Tibial artery (tissue), 4 donors: ENCODE data around the gene ATP1B4.

Experiments
- DNase-seq, 2 donors: peaks; one replicate each; pipeline ENCODE4 v3.0.0-alpha.2; 2019
- H3K27ac ChIP-seq, 2 donors: fragments of 200-600 bp; sonication (generic) in 1 of 2; 1 replicate in 1 of 2; 2 replicates in 1 of 2; pipeline ENCODE4 v1.5.1; 2018 to 2019; ENCODE audit warnings: mild to moderate bottlenecking in 1 of 2
- H3K27me3 ChIP-seq, 2 donors: fragments of 200-600 bp; sonication (generic) in 1 of 2; one replicate each; pipeline versions ENCODE4 v1.5.1 to v1.6.0; 2016 to 2019
- H3K36me3 ChIP-seq, 3 donors: fragments of 200-600 bp; sonication (generic) in 2 of 3; one replicate each; pipeline ENCODE4 v1.5.1; 2016 to 2019; ENCODE audit warnings: mild to moderate bottlenecking in 2 of 3
- H3K4me1 ChIP-seq, 4 donors: fragments of 200-600 bp; sonication (generic) in 2 of 4; 1 replicate in 3 of 4; 2 replicates in 1 of 4; pipeline ENCODE4 v1.5.1; 2016 to 2019
- H3K4me3 ChIP-seq, 2 donors: fragments of 200-600 bp; sonication (generic) in 1 of 2; 1 replicate in 1 of 2; 2 replicates in 1 of 2; pipeline ENCODE4 v1.5.1; 2018 to 2019; ENCODE audit warnings: mild to moderate bottlenecking in 2 of 2
- H3K9me3 ChIP-seq, 3 donors: fragments of 200-600 bp; sonication (generic) in 1 of 3; one replicate each; pipeline ENCODE4 v1.5.1; 2016 to 2019
- CTCF ChIP-seq, 2 experiments: fragments of 200-600 bp in 1 of 2; fragments of 450-650 bp in 1 of 2; IDR thresholded peaks; one replicate each; pipeline ENCODE4 v1.5.1; 2017 to 2019; ENCODE audit warnings: antibody characterized with exemption in 2 of 2, mild to moderate bottlenecking in 1 of 2, moderate library complexity in 1 of 2
- intact Hi-C: fragments of 100-400 bp; cut with DNase I; formaldehyde crosslinking; loops from one replicate; pipeline ENCODE4 v1.15.0; 2023; ENCODE audit warnings: low total_unique reads

ATP1B4 gene

DNA sequence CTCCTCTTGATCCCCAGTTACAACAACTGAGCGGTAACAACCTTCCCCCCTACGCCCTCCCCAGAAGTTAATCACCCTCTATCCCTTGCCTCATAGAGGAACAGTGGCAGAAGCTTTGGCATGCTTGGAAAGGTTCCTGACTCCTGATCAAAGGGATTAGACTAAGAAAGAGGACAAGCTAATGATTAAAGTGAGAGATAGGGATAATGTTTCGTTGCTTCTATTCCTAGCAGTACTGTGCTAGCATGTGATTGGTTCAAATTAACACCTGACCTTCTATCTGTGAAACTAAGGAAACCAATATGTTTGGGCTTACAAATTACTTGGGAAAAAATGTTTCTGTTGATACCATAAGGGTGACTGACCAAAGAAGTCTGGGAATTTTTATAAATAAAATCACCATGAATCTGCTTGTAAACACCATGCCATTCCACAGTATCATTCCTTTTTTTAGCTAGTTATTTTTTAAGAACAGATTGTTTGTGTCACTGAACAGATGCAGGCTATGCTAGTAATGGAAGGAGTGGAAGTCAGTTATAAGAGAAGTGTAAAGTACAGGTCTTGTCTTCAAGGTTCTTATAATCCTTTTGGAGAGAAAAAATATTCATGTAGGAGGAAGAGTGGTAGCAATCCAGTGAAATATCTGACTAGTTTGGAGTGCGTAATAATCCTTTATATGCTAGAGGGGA lies 11.3 kb upstream of the ATP1B4 start:
- no peaks in the 10 kb centered on the region for H3K27me3 ChIP-seq
- no peak for TF ChIP-seq CTCF (IDR thresholded peaks at IDR 0.05)
- no peak for DNase-seq
- no peak overlapping the region for H3K4me3 ChIP-seq
- no peaks in the 10 kb centered on the region for H3K9me3 ChIP-seq
- no peaks in the 10 kb centered on the region for H3K4me1 ChIP-seq
- no peaks in the 10 kb centered on the region for H3K36me3 ChIP-seq
- no peak overlapping the region for H3K27ac ChIP-seq
- intact Hi-C loops: no loop called here

GRCh38 chrX:120356084-120356483 lies 5.8 kb upstream of the ATP1B4 start:
- Histone ChIP-seq H3K9me3 (no peaks in the 10 kb centered on the region), H3K4me3 (no peak overlapping the region), H3K27ac (no peak overlapping the region), H3K27me3 (no peaks in the 10 kb centered on the region), H3K4me1 (no peaks in the 10 kb centered on the region), H3K36me3 (no peaks in the 10 kb centered on the region)
- TF ChIP-seq CTCF (IDR thresholded peaks at IDR 0.05): no peak
- intact Hi-C loops: no loop called here
- no peak for DNase-seq

GRCh38 chrX:120357186-120357585 lies 4.7 kb upstream of the ATP1B4 start:
- Histone ChIP-seq H3K36me3 (no peaks in the 10 kb centered on the region), H3K27ac (no peak overlapping the region), H3K9me3 (no peaks in the 10 kb centered on the region), H3K27me3 (no peaks in the 10 kb centered on the region), H3K4me1 (no peaks in the 10 kb centered on the region), H3K4me3 (no peak overlapping the region)
- intact Hi-C loops: no loop called here
- no peak for DNase-seq
- no peak for TF ChIP-seq CTCF (IDR thresholded peaks at IDR 0.05)

DNA sequence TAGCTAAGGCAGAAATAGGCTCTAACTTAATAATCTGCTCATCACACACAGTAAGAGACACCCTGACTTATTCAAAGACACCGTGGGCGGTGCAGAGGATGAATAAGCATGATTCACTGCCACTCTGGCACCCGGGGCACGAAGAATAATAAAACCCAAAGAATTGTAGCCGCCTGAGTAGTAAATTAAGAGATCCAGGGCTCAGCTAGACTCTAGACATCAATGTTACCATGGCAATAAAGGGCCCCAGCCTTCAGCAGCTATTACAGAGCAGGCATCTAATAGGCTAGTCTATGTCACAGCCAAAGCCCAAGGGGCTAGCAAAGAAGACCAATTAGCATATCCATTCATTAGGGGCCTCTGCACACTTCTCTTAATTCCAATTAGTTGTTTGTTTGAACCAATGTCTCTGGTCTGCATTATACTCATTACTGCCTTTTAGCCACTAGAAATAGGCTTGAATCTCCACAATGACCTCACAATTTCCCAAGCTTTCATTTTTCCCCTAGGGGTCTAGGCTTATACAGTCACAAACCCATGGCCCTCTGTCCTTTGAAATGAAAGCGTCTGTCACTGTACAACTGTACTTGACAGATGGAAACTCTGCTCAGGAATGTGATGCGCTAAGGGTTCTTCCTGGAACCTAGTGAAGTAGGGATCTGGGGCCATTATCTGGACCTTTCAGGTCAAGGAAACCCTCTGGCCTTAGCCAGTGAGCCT lies 3.0 kb upstream of the ATP1B4 start:
- TF ChIP-seq CTCF (IDR thresholded peaks at IDR 0.05): no peak
- no peaks in the 10 kb centered on the region for H3K27me3 ChIP-seq
- H3K4me1 ChIP-seq: no peaks in the 10 kb centered on the region
- no peak overlapping the region for H3K4me3 ChIP-seq
- H3K9me3 ChIP-seq: no peaks in the 10 kb centered on the region
- no peaks in the 10 kb centered on the region for H3K36me3 ChIP-seq
- DNase-seq: no peak
- intact Hi-C loops: no loop called here
- no peak overlapping the region for H3K27ac ChIP-seq

GRCh38 chrX:120365320-120365719 lies 3.4 kb downstream of the ATP1B4 start:
- H3K36me3 ChIP-seq: no peaks in the 10 kb centered on the region
- peak in 1 of 2 experiments; percentile 4 for TF ChIP-seq CTCF (IDR thresholded peaks at IDR 0.05)
- H3K27me3 ChIP-seq: no peaks in the 10 kb centered on the region
- H3K4me3 ChIP-seq: no peak overlapping the region
- no peaks in the 10 kb centered on the region for H3K4me1 ChIP-seq
- no peak overlapping the region for H3K27ac ChIP-seq
- peak in 1 of 2 donors; percentile 20 for DNase-seq
- intact Hi-C loops: no loop called here
- H3K9me3 ChIP-seq: no peaks in the 10 kb centered on the region
